22Rv1 (cell line): ENCODE results near the gene SPRING1.

Experiments
- ZFX ChIP-seq: fragments of 450-650 bp; IDR thresholded peaks from 2 replicates; pipeline ENCODE4 v1.6.1; 2017; ENCODE audit warnings: antibody characterized with exemption, borderline replicate concordance
- TF ChIP-seq, protein P1 (sequence below): fragments of 450-650 bp; IDR thresholded peaks from 2 replicates; pipeline ENCODE4 v1.5.1; 2017; ENCODE audit warnings: mild to moderate bottlenecking

DNA sequence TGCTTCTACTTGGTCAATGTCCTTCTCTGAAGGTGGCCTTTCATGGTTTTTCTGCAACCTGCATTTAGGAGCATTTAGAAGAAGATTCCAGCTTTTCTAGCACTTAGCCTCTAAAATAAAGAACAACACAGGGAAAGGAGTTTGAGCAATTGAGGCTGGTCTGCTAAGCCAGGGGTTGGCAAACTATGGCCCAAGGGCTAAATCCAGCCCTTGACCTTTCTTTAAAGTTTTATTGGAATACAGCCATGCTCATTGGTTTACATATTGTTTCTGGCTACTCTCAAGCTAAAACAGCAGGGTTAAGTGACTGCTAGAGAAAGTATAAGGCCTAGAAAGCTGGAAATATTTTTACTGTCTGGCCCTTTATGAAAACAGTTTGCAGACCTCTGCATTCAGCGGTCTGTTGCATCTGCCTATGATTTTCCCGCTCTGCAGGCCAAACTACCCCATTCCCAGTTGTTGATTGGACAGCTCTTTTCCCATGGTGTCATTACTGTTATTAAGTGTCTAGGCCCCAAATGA lies 39.3 kb downstream of the SPRING1 start:
- TF ChIP-seq, protein P1, sequence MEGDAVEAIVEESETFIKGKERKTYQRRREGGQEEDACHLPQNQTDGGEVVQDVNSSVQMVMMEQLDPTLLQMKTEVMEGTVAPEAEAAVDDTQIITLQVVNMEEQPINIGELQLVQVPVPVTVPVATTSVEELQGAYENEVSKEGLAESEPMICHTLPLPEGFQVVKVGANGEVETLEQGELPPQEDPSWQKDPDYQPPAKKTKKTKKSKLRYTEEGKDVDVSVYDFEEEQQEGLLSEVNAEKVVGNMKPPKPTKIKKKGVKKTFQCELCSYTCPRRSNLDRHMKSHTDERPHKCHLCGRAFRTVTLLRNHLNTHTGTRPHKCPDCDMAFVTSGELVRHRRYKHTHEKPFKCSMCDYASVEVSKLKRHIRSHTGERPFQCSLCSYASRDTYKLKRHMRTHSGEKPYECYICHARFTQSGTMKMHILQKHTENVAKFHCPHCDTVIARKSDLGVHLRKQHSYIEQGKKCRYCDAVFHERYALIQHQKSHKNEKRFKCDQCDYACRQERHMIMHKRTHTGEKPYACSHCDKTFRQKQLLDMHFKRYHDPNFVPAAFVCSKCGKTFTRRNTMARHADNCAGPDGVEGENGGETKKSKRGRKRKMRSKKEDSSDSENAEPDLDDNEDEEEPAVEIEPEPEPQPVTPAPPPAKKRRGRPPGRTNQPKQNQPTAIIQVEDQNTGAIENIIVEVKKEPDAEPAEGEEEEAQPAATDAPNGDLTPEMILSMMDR: no peak
- TF ChIP-seq ZFX: no peak
